ENCODE measurements around the gene PRR16.

The PRR16 gene

GRCh38 chr5:120518581-120518980 lies 54.5 kb downstream of the PRR16 start:
- no peak for DNase-seq

GRCh38 chr5:120527251-120527650 lies 63.2 kb downstream of the PRR16 start:
- no peak for DNase-seq

GRCh38 chr5:120528609-120529008 lies 64.5 kb downstream of the PRR16 start:
- DNase-seq = no peak

GRCh38 chr5:120529386-120529785 lies 65.3 kb downstream of the PRR16 start:
- DNase-seq = no peak

- DNase-seq = no peak
Observed at GRCh38 chr5:120531215-120531614, 67.1 kb downstream of the PRR16 start.

GRCh38 chr5:120532835-120533234 lies 68.7 kb downstream of the PRR16 start:
- DNase-seq = no peak

GRCh38 chr5:120533581-120533980 lies 69.5 kb downstream of the PRR16 start:
- DNase-seq = no peak

- no peak for DNase-seq
Observed at GRCh38 chr5:120535900-120536299, 71.8 kb downstream of the PRR16 start.

GRCh38 chr5:120538149-120538548 lies 74.0 kb downstream of the PRR16 start:
- DNase-seq = no peak

- no peak for DNase-seq
Observed at GRCh38 chr5:120538644-120539043, 74.5 kb downstream of the PRR16 start.

- DNase-seq = no peak
Observed at GRCh38 chr5:120539471-120539870, 75.4 kb downstream of the PRR16 start.

- DNase-seq = no peak
Observed at GRCh38 chr5:120540097-120540496, 76.0 kb downstream of the PRR16 start.

GRCh38 chr5:120544043-120544442 lies 79.9 kb downstream of the PRR16 start:
- no peak for DNase-seq

- no peak for DNase-seq
Observed at GRCh38 chr5:120545007-120545406, 80.9 kb downstream of the PRR16 start.

GRCh38 chr5:120545951-120546350 lies 81.9 kb downstream of the PRR16 start:
- DNase-seq = no peak

- DNase-seq = no peak
Observed at GRCh38 chr5:120546922-120547321, 82.8 kb downstream of the PRR16 start.

- no peak for DNase-seq
Observed at GRCh38 chr5:120550358-120550757, 86.3 kb downstream of the PRR16 start.

GRCh38 chr5:120552638-120553037 lies 88.5 kb downstream of the PRR16 start:
- DNase-seq = no peak

- no peak for DNase-seq
Observed at GRCh38 chr5:120555345-120555744, 91.2 kb downstream of the PRR16 start.

- DNase-seq = no peak
Observed at GRCh38 chr5:120564013-120564412, 99.9 kb downstream of the PRR16 start.

GRCh38 chr5:120567066-120567465 lies 103.0 kb downstream of the PRR16 start:
- no peak for DNase-seq

GRCh38 chr5:120567921-120568320 lies 103.8 kb downstream of the PRR16 start:
- no peak for DNase-seq

- no peak for DNase-seq
Observed at GRCh38 chr5:120568711-120569110, 104.6 kb downstream of the PRR16 start.

GRCh38 chr5:120576588-120576987 lies 112.5 kb downstream of the PRR16 start:
- no peak for DNase-seq

GRCh38 chr5:120582635-120583034 lies 118.5 kb downstream of the PRR16 start:
- no peak for DNase-seq

- DNase-seq = no peak
Observed at GRCh38 chr5:120586646-120587045, 122.5 kb downstream of the PRR16 start.
